ENCODE measurements around the gene XRCC1.
"Not testable (repeated sequence)": the region's sequence is repeated elsewhere in the genome, so short reads cannot be mapped to it uniquely, and the experiment has no call there.

Gene XRCC1

GRCh38 chr19:43575156-43575950, at the start of gene XRCC1, which contains the start of gene PINLYP:
TSS of gene XRCC1 (minus strand) at chr19:43575527. CDS start at chr19:43575458, 69 bp downstream.
TSS of gene PINLYP (plus strand) at chr19:43575801. CDS start at chr19:43577192, 1,391 bp downstream.
- DNase-seq, result peak; percentile 97

- peak; percentile 93 for DNase-seq
These were observed 49.6 kb upstream of the XRCC1 start for GRCh38 chr19:43624933-43625332.

- peak; percentile 41 for DNase-seq
These were observed 48.8 kb upstream of the XRCC1 start for GRCh38 chr19:43623889-43624670.

GRCh38 chr19:43622956-43623355, 47.6 kb upstream of the XRCC1 start:
- DNase-seq, result no peak

GRCh38 chr19:43622070-43622469, 46.7 kb upstream of the XRCC1 start:
- no peak for DNase-seq

- DNase-seq, result peak; percentile 92
These were observed 45.0 kb upstream of the XRCC1 start for GRCh38 chr19:43620061-43621001.

GRCh38 chr19:43619262-43620060, 44.1 kb upstream of the XRCC1 start, which contains the start of gene ZNF428:
TSS of gene ZNF428 (minus strand) at chr19:43619629. CDS start at chr19:43614304, 5,325 bp downstream.
- DNase-seq, result peak; percentile 87

- peak; percentile 70 for DNase-seq
These were observed 43.6 kb upstream of the XRCC1 start for GRCh38 chr19:43618921-43619261.

GRCh38 chr19:43616954-43617353, 41.6 kb upstream of the XRCC1 start:
- DNase-seq, result no peak

- DNase-seq, result no peak
These were observed 41.0 kb upstream of the XRCC1 start for GRCh38 chr19:43616306-43616705.

GRCh38 chr19:43612374-43612773, 37.0 kb upstream of the XRCC1 start:
- no peak for DNase-seq

- DNase-seq, result no peak
These were observed 36.5 kb upstream of the XRCC1 start, which contains the start of gene SRRM5 for GRCh38 chr19:43611788-43612187. TSS of gene SRRM5 (plus strand) at chr19:43612088. CDS start at chr19:43612122, 34 bp downstream.

- DNase-seq, result no peak
These were observed 35.2 kb upstream of the XRCC1 start for GRCh38 chr19:43610493-43610892.

GRCh38 chr19:43609872-43610271, 34.5 kb upstream of the XRCC1 start:
- no peak for DNase-seq

GRCh38 chr19:43607238-43608205, 32.2 kb upstream of the XRCC1 start:
- no peak for DNase-seq

- no peak for DNase-seq
These were observed 31.4 kb upstream of the XRCC1 start for GRCh38 chr19:43606569-43607229.

- DNase-seq, result no peak
These were observed 30.7 kb upstream of the XRCC1 start for GRCh38 chr19:43605875-43606568.

GRCh38 chr19:43600326-43600725, 25.0 kb upstream of the XRCC1 start:
- DNase-seq, result not testable (repeated sequence)

GRCh38 chr19:43599635-43600295, 24.4 kb upstream of the XRCC1 start:
- no peak for DNase-seq
